ENCODE results near the gene KDM4B. TPM values are rescaled to one million over a fixed set of nuclear protein-coding genes. Genes with fewer than 3 reads are reported as not detected.

The KDM4B gene
- polyA plus RNA-seq, 1 of the 3 experiments (the other 2 are of a cell fraction), result 12.2 TPM

- H3K9me2 ChIP-seq, result no peaks in the 10 kb centered on the region
- no peaks in the 10 kb centered on the region for H3F3A ChIP-seq (replicated peaks; ENCODE audit: insufficient read depth)
- 86% methylated on average over 25 of the region's 31 CpGs for WGBS (ENCODE audit: low lambda C conversion rate)
- no peaks in the 10 kb centered on the region for H3K9me3 ChIP-seq
- peaks cover under 1 to 13% of the 10 kb centered on the region in 2 experiments for H3K36me3 ChIP-seq (replicated peaks in 1 of 2; ENCODE audit: control insufficient read depth in 1 of 2, insufficient read depth in 2 of 2, low read length in 1 of 2)
- no peak overlapping the region for H2AFZ ChIP-seq (ENCODE audit: low read depth)
- H4K20me1 ChIP-seq (ENCODE audit: insufficient read depth), result no peaks in the 10 kb centered on the region
- no peak overlapping the region for H3K4me2 ChIP-seq
- peak overlapping the region in 1 of 2 experiments; percentile 95; a peak in 2 of 4 replicates for H3K27ac ChIP-seq (ENCODE audit: low read depth in 2 of 2, low read length in 1 of 2)
- H3K27me3 ChIP-seq (ENCODE audit: insufficient read depth), result no peaks in the 10 kb centered on the region
- no peak for TF ChIP-seq FOXM1 (IDR thresholded peaks at IDR 0.05; ENCODE audit: low read depth)
- no peak overlapping the region for H3K4me3 ChIP-seq (ENCODE audit: low read depth in 2 of 2, low read length in 1 of 2)
- ChIA-PET CTCF (interaction anchor here (1.0 to 1.7 kb wide), 4 partner anchors 9 to 468 kb away, joined by 3 to 5 read pairs (median 4); no protein-coding TSS in a partner anchor), POLR2A (no interaction called here)
- H3K9ac ChIP-seq, result no peak overlapping the region
- H3K79me2 ChIP-seq (ENCODE audit: insufficient read depth), result no peaks in the 10 kb centered on the region
- no peak for DNase-seq
- H3K4me1 ChIP-seq (ENCODE audit: control insufficient read depth in 1 of 2, insufficient read depth in 2 of 2, low read depth in 1 of 2, low read length in 1 of 2), result peaks cover 12 to 68% of the 10 kb centered on the region in 2 experiments; a peak in 2 of 4 replicates
These were observed 124.5 kb downstream of the KDM4B start for GRCh38 chr19:5093297-5093928.

GRCh38 chr19:5093948-5094718 is 125.2 kb downstream of the KDM4B start:
- Histone ChIP-seq H2AFZ (ENCODE audit: low read depth) (no peak overlapping the region), H3K9me3 (no peaks in the 10 kb centered on the region), H3K4me3 (ENCODE audit: low read depth in 2 of 2, low read length in 1 of 2) (no peak overlapping the region), H3K36me3 (replicated peaks in 1 of 2; ENCODE audit: control insufficient read depth in 1 of 2, insufficient read depth in 2 of 2, low read length in 1 of 2) (peaks cover 8 to 10% of the 10 kb centered on the region in 2 experiments), H3K4me1 (ENCODE audit: control insufficient read depth in 1 of 2, insufficient read depth in 2 of 2, low read depth in 1 of 2, low read length in 1 of 2) (peaks cover 12 to 68% of the 10 kb centered on the region in 2 experiments; a peak in 2 of 4 replicates), H3K9me2 (no peaks in the 10 kb centered on the region), H3K4me2 (no peak overlapping the region), H4K20me1 (ENCODE audit: insufficient read depth) (no peaks in the 10 kb centered on the region), H3K79me2 (ENCODE audit: insufficient read depth) (no peaks in the 10 kb centered on the region), H3K27ac (ENCODE audit: low read depth in 2 of 2, low read length in 1 of 2) (peak overlapping the region in 1 of 2 experiments; percentile 95; a peak in 2 of 4 replicates), H3K9ac (no peak overlapping the region), H3F3A (replicated peaks; ENCODE audit: insufficient read depth) (no peaks in the 10 kb centered on the region), H3K27me3 (ENCODE audit: insufficient read depth) (no peaks in the 10 kb centered on the region)
- DNase-seq, result no peak
- ChIA-PET CTCF (interaction anchor here (1.3 to 1.7 kb wide), 3 partner anchors 8 to 46 kb away, joined by 3 to 5 read pairs (median 4); no protein-coding TSS in a partner anchor), POLR2A (interaction anchor here (0.6 kb wide), 1 partner anchor 9 kb away, joined by 3 read pairs; no protein-coding TSS in a partner anchor)
- no peak for TF ChIP-seq GABPA (IDR thresholded peaks at IDR 0.05; ENCODE audit: low read depth)
- no peak for TF ChIP-seq NRF1 (IDR thresholded peaks at IDR 0.05; ENCODE audit: low read depth, low read length)
- TF ChIP-seq JUND (IDR thresholded peaks at IDR 0.05), result no peak
- TF ChIP-seq NFIC (IDR thresholded peaks at IDR 0.05; ENCODE audit: borderline replicate concordance), result no peak
- 96% methylated on average over 19 of the region's 26 CpGs for WGBS (ENCODE audit: low lambda C conversion rate)

GRCh38 chr19:5094768-5095567 is 126.1 kb downstream of the KDM4B start:
- Histone ChIP-seq H3K9me3 (no peaks in the 10 kb centered on the region), H3K27me3 (ENCODE audit: insufficient read depth) (no peaks in the 10 kb centered on the region), H3K36me3 (replicated peaks in 1 of 2; ENCODE audit: control insufficient read depth in 1 of 2, insufficient read depth in 2 of 2, low read length in 1 of 2) (peaks cover 10 to 16% of the 10 kb centered on the region in 2 experiments), H3K79me2 (ENCODE audit: insufficient read depth) (no peaks in the 10 kb centered on the region), H3F3A (replicated peaks; ENCODE audit: insufficient read depth) (no peaks in the 10 kb centered on the region), H3K27ac (ENCODE audit: low read depth in 2 of 2, low read length in 1 of 2) (peak overlapping the region in 1 of 2 experiments; percentile 95; a peak in 2 of 4 replicates), H3K4me2 (no peak overlapping the region), H3K4me3 (ENCODE audit: low read depth in 2 of 2, low read length in 1 of 2) (no peak overlapping the region), H3K9me2 (no peaks in the 10 kb centered on the region), H2AFZ (ENCODE audit: low read depth) (no peak overlapping the region), H3K9ac (no peak overlapping the region), H4K20me1 (ENCODE audit: insufficient read depth) (no peaks in the 10 kb centered on the region), H3K4me1 (ENCODE audit: control insufficient read depth in 1 of 2, insufficient read depth in 2 of 2, low read depth in 1 of 2, low read length in 1 of 2) (peaks cover 12 to 67% of the 10 kb centered on the region in 2 experiments; a peak in 2 of 4 replicates)
- WGBS (ENCODE audit: low lambda C conversion rate), result 80% methylated on average over 18 of the region's 31 CpGs
- CTCF ChIA-PET, result interaction anchor here (0.7 to 1.1 kb wide), 4 partner anchors 14 to 46 kb away, joined by 3 to 6 read pairs (median 3); no protein-coding TSS in a partner anchor
- POLR2A ChIA-PET, result interaction anchor here (0.6 to 1.1 kb wide), 2 partner anchors 8 to 13 kb away, joined by 3 read pairs; no protein-coding TSS in a partner anchor
- peak; percentile 90 for DNase-seq
- TF ChIP-seq IRF3 (IDR thresholded peaks at IDR 0.05; ENCODE audit: low read depth, low read length), result no peak
- peak; percentile 74 for TF ChIP-seq RCOR1 (IDR thresholded peaks at IDR 0.05; ENCODE audit: low read length)
- TF ChIP-seq NFIC (IDR thresholded peaks at IDR 0.05; ENCODE audit: borderline replicate concordance), result no peak
- no peak for TF ChIP-seq PBX3 (IDR thresholded peaks at IDR 0.05)
- peak; percentile 84 for TF ChIP-seq GATA2 (CRISPR knock-in tag; IDR thresholded peaks at IDR 0.05)
- TF ChIP-seq TCF12 (IDR thresholded peaks at IDR 0.05), result no peak
- no peak for TF ChIP-seq USF2 (IDR thresholded peaks at IDR 0.05; ENCODE audit: borderline replicate concordance, low read depth, low read length)
- TF ChIP-seq CHD2 (IDR thresholded peaks at IDR 0.05; ENCODE audit: low read length, partially characterized antibody), result peak; percentile 54
- TF ChIP-seq FOXJ3 (CRISPR knock-in tag; IDR thresholded peaks at IDR 0.05), result peak; percentile 53; the same call in 1 of the 2 replicates
- TF ChIP-seq MXI1 (IDR thresholded peaks at IDR 0.05; ENCODE audit: low read depth, low read length), result peak; percentile 63; the same call in 1 of the 2 replicates
- peak in 1 of 2 experiments; percentile 59; a peak in 1 of 4 replicates for TF ChIP-seq EP300 (IDR thresholded peaks at IDR 0.05; ENCODE audit: borderline replicate concordance in 1 of 2, low read depth in 1 of 2, low read length in 1 of 2)
